CD4-positive, alpha-beta T cell treated with Interleukin-15 for 4 hours (primary cell): ENCODE results near the gene CTPS1.
A peak's percentile ranks its signal among the peaks of the same experiment; 100 is the strongest.

Experiments used
- DNase-seq: peaks from one replicate; pipeline ENCODE4 v3.0.0-alpha.2; 2020; ENCODE audit warnings: low spot score

Gene CTPS1

GRCh38 chr1:40979241-40980067, at the start of gene CTPS1:
CTPS1 (plus strand) TSS chr1:40979696; CDS start chr1:40983291, 3,595 bp downstream.
- peak; percentile 95 for DNase-seq

- no peak for DNase-seq
Measured at GRCh38 chr1:40930174-40930964, 49.1 kb upstream of the CTPS1 start.

GRCh38 chr1:40931601-40932000, 47.9 kb upstream of the CTPS1 start:
- DNase-seq, result no peak

- no peak for DNase-seq
Measured at GRCh38 chr1:40932006-40932405, 47.5 kb upstream of the CTPS1 start.

GRCh38 chr1:40936931-40937339, 42.6 kb upstream of the CTPS1 start:
- no peak for DNase-seq

- DNase-seq, result no peak
Measured at GRCh38 chr1:40938393-40938792, 41.1 kb upstream of the CTPS1 start.

GRCh38 chr1:40939320-40940059, 40.0 kb upstream of the CTPS1 start:
- no peak for DNase-seq

GRCh38 chr1:40944326-40944725, 35.2 kb upstream of the CTPS1 start:
- no peak for DNase-seq

- DNase-seq, result no peak
Measured at GRCh38 chr1:40944841-40945430, 34.6 kb upstream of the CTPS1 start.

- no peak for DNase-seq
Measured at GRCh38 chr1:40945491-40945973, 34.0 kb upstream of the CTPS1 start.

- DNase-seq, result peak; percentile 47
Measured at GRCh38 chr1:40948741-40949443, 30.6 kb upstream of the CTPS1 start.

GRCh38 chr1:40949563-40949962, 29.9 kb upstream of the CTPS1 start:
- DNase-seq, result no peak

GRCh38 chr1:40951943-40952743, 27.4 kb upstream of the CTPS1 start:
- DNase-seq, result peak; percentile 54

- DNase-seq, result no peak
Measured at GRCh38 chr1:40952744-40953315, 26.7 kb upstream of the CTPS1 start.

GRCh38 chr1:40954626-40955025, 24.9 kb upstream of the CTPS1 start:
- no peak for DNase-seq

GRCh38 chr1:40955266-40955665, 24.2 kb upstream of the CTPS1 start:
- no peak for DNase-seq

GRCh38 chr1:40956407-40956806, 23.1 kb upstream of the CTPS1 start:
- no peak for DNase-seq

- DNase-seq, result no peak
Measured at GRCh38 chr1:40958210-40958609, 21.3 kb upstream of the CTPS1 start.

- no peak for DNase-seq
Measured at GRCh38 chr1:40965531-40965930, 14.0 kb upstream of the CTPS1 start.

GRCh38 chr1:40966417-40966816, 13.1 kb upstream of the CTPS1 start:
- no peak for DNase-seq
